Measurements from ENCODE around the gene TIAM1. TPM values are rescaled to one million over a fixed set of nuclear protein-coding genes. Genes with fewer than 3 reads are reported as not detected.

TIAM1 gene
- total RNA-seq, 1 donor from 2014 or later = 6.6 TPM

GRCh38 chr21:31251686-31252085 is 92.4 kb downstream of the TIAM1 start:
- Mint-ChIP-seq H3K27ac (ENCODE audit: unreplicated experiment) (no peak overlapping the region), H3K27me3 (ENCODE audit: low read depth) (no peaks in the 10 kb centered on the region), H3K4me3 (ENCODE audit: unreplicated experiment) (no peak overlapping the region), H3K36me3 (ENCODE audit: low read depth) (no peaks in the 10 kb centered on the region), H3K4me1 (ENCODE audit: low read depth) (peaks cover 5% of the 10 kb centered on the region), H3K9me3 (ENCODE audit: low read depth) (no peaks in the 10 kb centered on the region)
- no peak for DNase-seq (ENCODE audit: low spot score)
- TF ChIP-seq, protein P1, sequence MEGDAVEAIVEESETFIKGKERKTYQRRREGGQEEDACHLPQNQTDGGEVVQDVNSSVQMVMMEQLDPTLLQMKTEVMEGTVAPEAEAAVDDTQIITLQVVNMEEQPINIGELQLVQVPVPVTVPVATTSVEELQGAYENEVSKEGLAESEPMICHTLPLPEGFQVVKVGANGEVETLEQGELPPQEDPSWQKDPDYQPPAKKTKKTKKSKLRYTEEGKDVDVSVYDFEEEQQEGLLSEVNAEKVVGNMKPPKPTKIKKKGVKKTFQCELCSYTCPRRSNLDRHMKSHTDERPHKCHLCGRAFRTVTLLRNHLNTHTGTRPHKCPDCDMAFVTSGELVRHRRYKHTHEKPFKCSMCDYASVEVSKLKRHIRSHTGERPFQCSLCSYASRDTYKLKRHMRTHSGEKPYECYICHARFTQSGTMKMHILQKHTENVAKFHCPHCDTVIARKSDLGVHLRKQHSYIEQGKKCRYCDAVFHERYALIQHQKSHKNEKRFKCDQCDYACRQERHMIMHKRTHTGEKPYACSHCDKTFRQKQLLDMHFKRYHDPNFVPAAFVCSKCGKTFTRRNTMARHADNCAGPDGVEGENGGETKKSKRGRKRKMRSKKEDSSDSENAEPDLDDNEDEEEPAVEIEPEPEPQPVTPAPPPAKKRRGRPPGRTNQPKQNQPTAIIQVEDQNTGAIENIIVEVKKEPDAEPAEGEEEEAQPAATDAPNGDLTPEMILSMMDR (IDR thresholded peaks at IDR 0.05) = no peak

- H3K9me3 Mint-ChIP-seq (ENCODE audit: low read depth) = peaks cover 8% of the 10 kb centered on the region
- no peak for DNase-seq (ENCODE audit: low spot score)
- H3K4me1 Mint-ChIP-seq (ENCODE audit: low read depth) = peaks cover 5% of the 10 kb centered on the region
- TF ChIP-seq, protein P1 (IDR thresholded peaks at IDR 0.05) = no peak
- H3K27me3 Mint-ChIP-seq (ENCODE audit: low read depth) = no peaks in the 10 kb centered on the region
- H3K36me3 Mint-ChIP-seq (ENCODE audit: low read depth) = peaks cover 8% of the 10 kb centered on the region
- peak overlapping the region; percentile 36 for H3K27ac Mint-ChIP-seq (ENCODE audit: unreplicated experiment)
- H3K4me3 Mint-ChIP-seq (ENCODE audit: unreplicated experiment) = no peak overlapping the region
These were observed 95.5 kb downstream of the TIAM1 start for GRCh38 chr21:31248598-31248997.

DNA sequence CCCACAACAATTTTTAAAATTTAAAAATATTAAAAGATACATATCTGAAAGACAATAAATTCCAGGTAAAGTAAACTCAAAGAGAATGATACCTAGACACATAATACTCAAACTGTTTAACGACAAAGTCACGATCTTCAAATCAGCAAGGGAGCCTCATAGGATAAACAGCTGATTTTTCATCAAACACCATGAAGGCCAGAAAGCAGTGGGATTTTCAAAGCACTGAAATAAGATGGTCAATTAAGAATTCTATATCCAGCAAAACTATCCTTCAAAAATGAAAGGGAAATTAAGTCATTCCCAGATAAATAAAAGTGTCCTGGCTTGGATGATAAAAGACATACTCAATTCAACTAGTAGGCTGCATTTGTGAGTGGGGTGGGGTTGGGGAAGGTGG is 100.5 kb downstream of the TIAM1 start:
- H3K4me1 Mint-ChIP-seq (ENCODE audit: low read depth) = peaks cover 3% of the 10 kb centered on the region
- no peak overlapping the region for H3K4me3 Mint-ChIP-seq (ENCODE audit: unreplicated experiment)
- TF ChIP-seq, protein P1 (IDR thresholded peaks at IDR 0.05) = no peak
- DNase-seq (ENCODE audit: low spot score) = no peak
- peaks cover 24% of the 10 kb centered on the region for H3K9me3 Mint-ChIP-seq (ENCODE audit: low read depth)
- no peak overlapping the region for H3K27ac Mint-ChIP-seq (ENCODE audit: unreplicated experiment)
- H3K36me3 Mint-ChIP-seq (ENCODE audit: low read depth) = peaks cover 20% of the 10 kb centered on the region
- no peaks in the 10 kb centered on the region for H3K27me3 Mint-ChIP-seq (ENCODE audit: low read depth)

GRCh38 chr21:31236528-31236927 is 107.5 kb downstream of the TIAM1 start:
- H3K27me3 Mint-ChIP-seq (ENCODE audit: low read depth) = no peaks in the 10 kb centered on the region
- peaks cover 20% of the 10 kb centered on the region for H3K9me3 Mint-ChIP-seq (ENCODE audit: low read depth)
- H3K27ac Mint-ChIP-seq (ENCODE audit: unreplicated experiment) = no peak overlapping the region
- DNase-seq (ENCODE audit: low spot score) = no peak
- H3K4me3 Mint-ChIP-seq (ENCODE audit: unreplicated experiment) = no peak overlapping the region
- H3K36me3 Mint-ChIP-seq (ENCODE audit: low read depth) = peaks cover 8% of the 10 kb centered on the region
- no peaks in the 10 kb centered on the region for H3K4me1 Mint-ChIP-seq (ENCODE audit: low read depth)
- TF ChIP-seq, protein P1 (IDR thresholded peaks at IDR 0.05) = no peak

DNA sequence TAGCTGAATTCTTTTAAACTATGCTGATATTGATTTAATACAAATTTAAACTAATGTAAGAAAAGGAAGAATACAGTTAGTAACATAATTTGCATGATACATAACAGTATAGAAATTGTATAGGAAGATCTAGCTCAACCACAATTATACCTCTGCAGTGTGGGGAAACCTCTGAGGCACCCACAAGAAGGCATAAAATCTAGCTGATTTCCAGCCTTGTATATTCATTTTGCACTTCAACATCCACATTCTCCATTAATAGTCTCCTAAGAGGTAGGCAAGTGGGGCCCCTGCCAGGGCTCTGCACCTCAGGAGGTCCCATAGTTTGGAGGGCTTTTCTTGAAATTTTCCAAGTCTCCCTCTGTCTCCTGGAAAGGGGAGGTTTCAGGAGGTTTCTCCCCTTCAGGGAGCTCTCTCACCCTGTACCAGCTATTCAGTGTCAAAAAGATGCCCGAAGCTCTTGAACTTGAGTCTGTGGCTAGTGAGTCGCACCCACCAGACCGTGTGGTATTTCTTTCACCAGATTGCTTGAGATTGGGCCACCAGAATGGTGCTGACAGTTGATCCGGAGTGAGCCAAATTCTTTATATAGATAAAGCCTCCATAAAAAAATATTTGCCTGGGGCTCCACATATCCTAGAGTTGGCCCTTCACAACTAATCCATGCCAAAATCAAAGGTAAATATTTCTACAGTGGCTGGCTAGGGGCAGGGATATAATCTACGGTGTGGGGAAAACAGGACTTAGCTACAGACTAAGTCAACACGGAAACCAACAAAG is 108.2 kb downstream of the TIAM1 start:
- TF ChIP-seq, protein P1 (IDR thresholded peaks at IDR 0.05) = no peak
- H3K27me3 Mint-ChIP-seq (ENCODE audit: low read depth) = no peaks in the 10 kb centered on the region
- no peak for DNase-seq (ENCODE audit: low spot score)
- no peak overlapping the region for H3K27ac Mint-ChIP-seq (ENCODE audit: unreplicated experiment)
- peaks cover 6% of the 10 kb centered on the region for H3K36me3 Mint-ChIP-seq (ENCODE audit: low read depth)
- H3K4me3 Mint-ChIP-seq (ENCODE audit: unreplicated experiment) = no peak overlapping the region
- peaks cover 15% of the 10 kb centered on the region for H3K9me3 Mint-ChIP-seq (ENCODE audit: low read depth)
- no peaks in the 10 kb centered on the region for H3K4me1 Mint-ChIP-seq (ENCODE audit: low read depth)
